Calu3 (cell line): Measurements from ENCODE around the gene ZP1. TPM values are rescaled to one million over a fixed set of nuclear protein-coding genes. Genes with fewer than 3 reads are reported as not detected.

Source experiments
- BruUV-seq: library from RNA; stranded (reverse); fragments of 400-500 nt; replicated peaks from 2 replicates; lab custom pipeline; 2021; lab: Mats Ljungman, UMichigan
- CTCF ChIA-PET: fragments of 300-600 bp; sonication (Branson Sonifier 250); formaldehyde crosslinking; loops from one replicate; lab custom pipeline; 2022; ENCODE audit warnings: antibody characterized with exemption; lab: Charles Lee
- DNase-seq: peaks from one replicate; pipeline ENCODE4 v3.0.0; 2022
- H3K27ac Mint-ChIP-seq: one replicate; pipeline ENCODE4 v1.8.0; 2022; ENCODE audit warnings: mixed read lengths; ENCODE audit not compliant: unreplicated experiment
- H3K27me3 Mint-ChIP-seq: one replicate; pipeline ENCODE4 v1.8.0; 2022; ENCODE audit warnings: mixed read lengths; ENCODE audit not compliant: unreplicated experiment
- H3K36me3 Mint-ChIP-seq: one replicate; pipeline ENCODE4 v1.8.0; 2022; ENCODE audit warnings: mild to moderate bottlenecking, moderate library complexity, mixed read lengths; ENCODE audit not compliant: insufficient read depth, unreplicated experiment
- H3K4me1 Mint-ChIP-seq: one replicate; pipeline ENCODE4 v1.8.0; 2022; ENCODE audit warnings: mild to moderate bottlenecking, low read depth, mixed read lengths; ENCODE audit not compliant: unreplicated experiment
- H3K4me3 Mint-ChIP-seq: one replicate; pipeline ENCODE4 v1.8.0; 2022; ENCODE audit warnings: mild to moderate bottlenecking, low read depth, moderate library complexity, mixed read lengths; ENCODE audit not compliant: unreplicated experiment
- H3K9me3 Mint-ChIP-seq: one replicate; pipeline ENCODE4 v1.8.0; 2022; ENCODE audit warnings: low read depth, mixed read lengths; ENCODE audit not compliant: unreplicated experiment
- intact Hi-C: fragments of 100-400 bp; cut with micrococcal nuclease; formaldehyde crosslinking; loops from one replicate; pipeline ENCODE4 v1.10.0; 2022; ENCODE audit not compliant: unreplicated experiment
- total RNA-seq: library from RNA; stranded (reverse); gene quantifications from 2 replicates; pipeline ENCODE4 v1.2.3, GENCODE V29; 2022
- TF ChIP-seq, protein P1 (sequence below): fragments of 200-600 bp; IDR thresholded peaks from one replicate; pipeline ENCODE4 v1.8.0; 2022; ENCODE audit warnings: antibody characterized with exemption; ENCODE audit not compliant: unreplicated experiment

The ZP1 gene
- total RNA-seq, 1 experiment from 2014 or later = not detected

DNA sequence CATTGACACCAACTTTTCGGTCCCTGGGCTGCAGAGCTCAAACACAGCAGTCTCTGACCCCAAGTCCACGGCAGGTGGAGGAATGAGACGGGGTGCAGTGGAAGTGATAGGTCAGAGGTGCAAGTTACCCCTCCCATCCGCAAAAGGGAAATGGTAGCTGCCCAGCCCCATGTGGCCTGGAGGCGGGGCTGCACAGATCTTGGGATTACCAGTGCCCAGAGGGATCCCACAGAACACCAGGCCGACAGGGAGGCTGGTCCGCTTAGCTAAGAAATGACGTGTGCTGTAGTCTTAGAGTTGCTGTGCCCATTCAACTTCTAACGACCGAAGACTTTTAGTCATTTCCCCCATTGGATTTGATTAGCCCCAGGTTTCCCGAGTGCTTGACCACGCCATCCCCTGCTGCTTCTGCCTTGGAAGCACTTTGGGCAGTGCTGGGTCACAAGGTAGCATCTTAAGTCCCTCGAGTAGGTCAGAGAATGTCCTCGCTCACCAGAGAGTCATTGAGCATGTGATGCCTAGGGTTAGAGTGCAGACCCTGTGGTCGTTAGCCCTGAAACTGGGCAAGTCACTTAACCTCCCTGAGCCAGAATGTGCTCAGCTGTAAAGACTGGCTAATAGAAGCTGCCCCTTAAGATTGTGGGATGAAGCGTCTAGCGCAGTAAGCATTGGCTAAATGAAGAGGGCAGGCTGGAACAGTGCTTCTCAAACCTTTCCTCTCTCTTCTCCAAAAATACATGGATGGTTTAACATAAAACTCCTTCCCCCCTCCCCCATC, 15.8 kb upstream of the ZP1 start:
- Mint-ChIP-seq H3K27me3 (peaks cover 23% of the 10 kb centered on the region), H3K27ac (no peak overlapping the region), H3K4me1 (peaks cover 9% of the 10 kb centered on the region), H3K36me3 (peaks cover 48% of the 10 kb centered on the region), H3K4me3 (peak overlapping the region; percentile 52), H3K9me3 (no peaks in the 10 kb centered on the region)
- intact Hi-C loops = no loop called here
- CTCF ChIA-PET = no interaction called here
- TF ChIP-seq, protein P1, sequence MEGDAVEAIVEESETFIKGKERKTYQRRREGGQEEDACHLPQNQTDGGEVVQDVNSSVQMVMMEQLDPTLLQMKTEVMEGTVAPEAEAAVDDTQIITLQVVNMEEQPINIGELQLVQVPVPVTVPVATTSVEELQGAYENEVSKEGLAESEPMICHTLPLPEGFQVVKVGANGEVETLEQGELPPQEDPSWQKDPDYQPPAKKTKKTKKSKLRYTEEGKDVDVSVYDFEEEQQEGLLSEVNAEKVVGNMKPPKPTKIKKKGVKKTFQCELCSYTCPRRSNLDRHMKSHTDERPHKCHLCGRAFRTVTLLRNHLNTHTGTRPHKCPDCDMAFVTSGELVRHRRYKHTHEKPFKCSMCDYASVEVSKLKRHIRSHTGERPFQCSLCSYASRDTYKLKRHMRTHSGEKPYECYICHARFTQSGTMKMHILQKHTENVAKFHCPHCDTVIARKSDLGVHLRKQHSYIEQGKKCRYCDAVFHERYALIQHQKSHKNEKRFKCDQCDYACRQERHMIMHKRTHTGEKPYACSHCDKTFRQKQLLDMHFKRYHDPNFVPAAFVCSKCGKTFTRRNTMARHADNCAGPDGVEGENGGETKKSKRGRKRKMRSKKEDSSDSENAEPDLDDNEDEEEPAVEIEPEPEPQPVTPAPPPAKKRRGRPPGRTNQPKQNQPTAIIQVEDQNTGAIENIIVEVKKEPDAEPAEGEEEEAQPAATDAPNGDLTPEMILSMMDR = no peak
- no peak for DNase-seq
- no TSS peak for BruUV-seq

DNA sequence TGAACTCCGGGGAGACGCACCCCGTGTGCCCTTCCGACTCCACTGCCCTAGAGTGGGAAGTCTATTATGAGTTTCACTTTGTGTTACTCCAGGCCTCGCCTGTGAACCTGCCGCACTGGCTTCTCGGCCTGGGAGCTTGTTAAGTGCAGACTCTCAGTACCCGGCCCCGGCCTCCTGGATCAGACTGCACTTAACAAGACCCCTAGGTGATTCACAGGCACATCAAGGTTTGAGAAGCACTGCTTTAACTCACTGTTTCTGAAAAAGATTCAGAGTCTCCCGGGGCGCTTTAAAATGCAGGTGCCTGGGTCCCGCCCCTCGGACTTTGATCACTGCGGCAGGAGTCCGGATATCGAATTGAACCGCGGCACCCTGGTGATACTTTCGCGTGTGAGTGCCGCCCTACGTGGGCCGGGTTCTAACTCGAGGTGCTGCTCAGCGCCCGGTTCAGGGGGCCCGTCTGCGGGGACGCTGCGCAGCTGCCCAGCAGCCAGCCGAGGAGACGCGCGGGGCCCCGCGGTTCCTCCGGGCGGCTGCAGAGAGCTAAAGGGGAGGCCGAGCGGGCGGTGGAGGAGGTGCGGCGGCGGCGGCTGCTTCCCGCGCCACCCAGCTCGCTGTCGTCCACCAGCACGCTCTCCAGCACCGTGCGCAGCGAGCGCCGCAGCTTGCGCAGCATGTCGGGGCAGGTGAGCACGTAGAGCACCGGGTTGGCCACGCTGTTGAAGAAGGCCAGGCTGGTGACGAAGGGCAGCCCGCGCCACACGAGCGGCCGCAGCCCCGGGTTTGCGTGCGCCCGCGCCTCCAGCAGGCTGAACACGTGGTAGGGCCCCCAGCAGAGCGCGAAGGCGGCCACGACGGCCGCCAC, 15.0 kb upstream of the ZP1 start:
- TF ChIP-seq, protein P1 = no peak
- DNase-seq = peak; percentile 39
- H3K36me3 Mint-ChIP-seq = peaks cover 44% of the 10 kb centered on the region
- no peak overlapping the region for H3K27ac Mint-ChIP-seq
- intact Hi-C loops = no loop called here
- BruUV-seq = no TSS peak
- peaks cover 9% of the 10 kb centered on the region for H3K4me1 Mint-ChIP-seq
- CTCF ChIA-PET = interaction anchor here (0.5 to 1.0 kb wide), 3 partner anchors 21 to 309 kb away, joined by 3 read pairs; no protein-coding TSS in a partner anchor
- H3K9me3 Mint-ChIP-seq = no peaks in the 10 kb centered on the region
- peaks cover 24% of the 10 kb centered on the region for H3K27me3 Mint-ChIP-seq
- peak overlapping the region; percentile 52 for H3K4me3 Mint-ChIP-seq

DNA sequence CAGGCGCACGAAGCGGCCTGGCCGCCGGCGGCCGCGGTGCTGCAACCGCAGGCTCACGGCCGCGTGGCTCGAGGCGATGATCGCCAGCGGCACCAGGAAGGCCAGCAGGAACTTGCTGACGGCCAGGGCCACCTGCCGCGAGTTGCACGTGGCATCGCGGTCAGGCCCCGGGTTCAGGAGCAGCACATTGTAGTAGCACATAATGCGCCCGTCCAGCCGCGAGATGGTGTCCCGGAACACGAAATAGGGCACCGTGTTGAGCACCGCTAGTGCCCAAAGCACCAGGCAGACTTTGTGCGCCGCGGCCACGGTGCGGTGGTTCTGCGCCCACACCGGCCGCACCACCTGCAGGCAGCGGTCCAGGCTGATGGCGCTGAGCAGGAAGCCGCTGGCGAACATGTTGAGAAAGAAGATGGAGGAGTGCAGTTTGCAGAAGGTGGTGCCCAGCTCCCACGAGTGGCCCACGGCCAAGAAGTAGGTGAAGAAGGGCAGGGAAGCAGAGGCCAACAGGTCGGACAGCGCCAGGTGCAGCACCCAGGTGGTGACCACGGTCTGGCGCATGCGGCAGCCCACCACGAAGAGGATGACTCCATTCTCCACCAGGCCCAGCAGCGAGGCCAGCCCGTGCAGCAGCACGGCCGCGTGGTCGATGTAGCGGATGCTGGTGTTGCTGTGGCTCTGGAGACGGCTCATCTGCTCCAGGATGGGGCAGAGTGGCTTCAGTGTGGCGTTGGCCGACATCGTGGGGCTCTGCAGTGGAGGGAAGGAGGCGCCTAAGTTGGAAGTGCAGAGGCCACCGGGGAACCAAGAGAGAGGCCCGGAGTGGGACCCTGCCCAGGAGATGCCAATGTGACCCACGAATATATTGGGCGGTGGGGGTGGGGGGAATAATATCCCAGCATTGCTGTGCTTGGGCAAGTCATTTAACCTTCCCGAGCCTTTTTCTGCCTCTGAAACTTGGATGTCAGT, 14.1 kb upstream of the ZP1 start:
- Mint-ChIP-seq H3K4me1 (peaks cover 9% of the 10 kb centered on the region), H3K9me3 (no peaks in the 10 kb centered on the region), H3K27ac (no peak overlapping the region), H3K36me3 (peaks cover 39% of the 10 kb centered on the region), H3K4me3 (peak overlapping the region; percentile 52), H3K27me3 (peaks cover 24% of the 10 kb centered on the region)
- intact Hi-C loops = no loop called here
- BruUV-seq = no TSS peak
- TF ChIP-seq, protein P1 = no peak
- CTCF ChIA-PET = interaction anchor here (0.8 to 1.0 kb wide), 2 partner anchors 22 to 46 kb away, joined by 3 read pairs; no protein-coding TSS in a partner anchor
- no peak for DNase-seq
